TTC549 (cell line): ENCODE data around the gene SPIRE1.
"Not testable (repeated sequence)": the region's sequence is repeated elsewhere in the genome, so short reads cannot be mapped to it uniquely, and the experiment has no call there.

Source experiments
- FAIRE-seq: peaks from 2 replicates; lab custom pipeline; 2012; peaks lifted over from hg19 to GRCh38; lab: Jason Lieb, UNC

Gene SPIRE1

DNA sequence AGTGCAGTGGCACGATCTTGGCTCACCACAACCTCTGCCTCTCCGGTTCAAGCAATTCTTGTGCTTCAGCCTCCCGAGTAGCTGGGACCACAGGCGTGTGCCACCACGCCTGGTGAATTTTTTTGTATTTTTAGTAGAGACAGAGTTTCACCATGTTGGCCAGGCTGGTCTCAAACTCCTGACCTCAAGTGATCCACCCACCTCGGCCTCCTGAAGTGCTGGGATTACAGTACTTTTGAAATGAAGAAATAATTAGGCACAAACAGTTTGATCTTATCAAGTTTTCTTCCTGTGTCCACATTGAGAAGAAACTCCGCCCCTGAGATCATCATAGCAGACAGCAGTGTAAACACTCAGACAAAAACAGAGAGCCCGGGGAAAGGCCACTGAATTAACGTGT is 247.2 kb downstream of the SPIRE1 start:
- FAIRE-seq = not testable (repeated sequence)

DNA sequence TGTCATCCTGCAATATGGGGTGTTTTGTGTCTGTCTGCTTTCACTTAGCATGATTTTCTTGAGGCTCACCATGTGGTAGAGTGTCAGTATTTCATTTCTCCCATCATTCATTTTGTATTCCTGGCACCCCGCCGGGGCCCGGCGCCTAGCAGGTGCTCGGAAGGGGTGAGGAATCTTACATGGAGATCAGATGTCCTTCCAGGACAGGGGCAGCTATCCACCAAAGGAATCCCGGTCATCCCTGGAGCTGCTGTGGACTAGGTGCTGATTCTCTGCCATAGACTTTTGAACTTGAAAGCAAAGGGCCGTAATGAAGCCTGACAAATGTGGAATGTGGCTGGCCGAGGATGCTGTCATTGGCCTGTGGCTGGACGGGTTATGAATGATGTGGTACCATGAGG is 247.8 kb downstream of the SPIRE1 start:
- FAIRE-seq = no peak

GRCh38 chr18:12409469-12409868 is 248.4 kb downstream of the SPIRE1 start:
- FAIRE-seq = no peak

GRCh38 chr18:12408247-12408869 is 249.5 kb downstream of the SPIRE1 start:
- FAIRE-seq = no peak

GRCh38 chr18:12406371-12407111 is 251.4 kb downstream of the SPIRE1 start:
- no peak for FAIRE-seq

- no peak for FAIRE-seq
Observed at GRCh38 chr18:12405066-12405465, 252.8 kb downstream of the SPIRE1 start.

DNA sequence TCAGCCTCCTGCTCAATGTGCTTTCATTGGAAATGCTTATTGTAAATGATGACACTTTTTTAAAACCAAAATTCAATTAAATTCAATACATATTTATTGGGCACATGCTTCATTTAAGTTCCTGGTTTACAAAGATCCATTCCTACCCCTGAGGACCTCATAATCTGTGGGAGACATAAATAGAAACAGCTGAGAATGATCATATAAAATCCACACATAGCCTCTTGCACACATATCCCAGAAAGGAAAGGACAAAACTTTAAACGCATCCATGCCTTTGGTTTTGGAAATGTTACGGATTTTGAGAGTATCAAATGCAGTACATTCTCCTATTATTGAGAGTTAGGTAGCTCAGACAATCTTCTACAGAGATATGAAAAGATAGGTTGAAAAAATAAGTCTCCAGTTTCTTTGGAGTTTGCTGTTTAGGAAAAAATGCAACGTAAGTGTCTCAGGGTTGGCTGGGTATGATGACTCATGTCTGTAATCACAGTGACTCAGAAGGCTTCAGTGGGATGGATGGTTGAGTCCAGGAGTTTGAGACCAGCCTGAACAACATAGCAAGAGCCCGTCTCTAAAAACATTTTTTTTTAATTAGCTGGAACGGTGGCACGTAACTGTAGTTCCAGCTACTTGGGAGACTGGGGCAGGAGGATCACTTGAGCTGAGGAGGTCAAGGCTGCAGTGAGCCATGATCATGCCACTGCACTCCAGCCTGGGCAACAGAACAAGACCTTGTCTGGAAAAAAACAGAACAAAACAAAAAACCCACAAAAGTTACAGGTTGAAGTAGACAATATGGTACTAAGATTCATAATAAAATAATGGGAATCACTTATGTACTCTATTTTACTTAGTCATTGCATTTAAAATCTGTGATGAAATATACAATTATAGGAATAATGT is 254.1 kb downstream of the SPIRE1 start:
- FAIRE-seq = no peak

DNA sequence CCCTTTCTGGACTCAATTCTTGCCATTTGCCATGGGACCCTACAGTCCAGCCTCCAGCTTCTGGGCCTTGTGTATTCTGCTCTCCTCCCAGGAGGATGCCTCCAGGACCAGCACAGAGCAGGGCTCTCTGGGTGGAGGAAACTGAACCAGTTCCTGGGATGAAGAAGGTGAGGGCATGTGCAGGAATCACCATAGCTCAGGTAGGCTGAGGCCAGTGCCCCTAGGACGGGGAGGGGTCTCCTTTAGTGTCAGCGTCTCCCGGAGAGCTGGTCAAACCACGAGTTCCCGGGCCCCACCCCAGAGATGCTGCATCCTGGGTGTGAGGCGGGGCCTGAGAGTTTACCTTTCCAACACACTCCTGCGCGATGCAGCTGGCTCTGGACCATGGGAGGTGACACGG is 256.0 kb downstream of the SPIRE1 start:
- FAIRE-seq = no peak

DNA sequence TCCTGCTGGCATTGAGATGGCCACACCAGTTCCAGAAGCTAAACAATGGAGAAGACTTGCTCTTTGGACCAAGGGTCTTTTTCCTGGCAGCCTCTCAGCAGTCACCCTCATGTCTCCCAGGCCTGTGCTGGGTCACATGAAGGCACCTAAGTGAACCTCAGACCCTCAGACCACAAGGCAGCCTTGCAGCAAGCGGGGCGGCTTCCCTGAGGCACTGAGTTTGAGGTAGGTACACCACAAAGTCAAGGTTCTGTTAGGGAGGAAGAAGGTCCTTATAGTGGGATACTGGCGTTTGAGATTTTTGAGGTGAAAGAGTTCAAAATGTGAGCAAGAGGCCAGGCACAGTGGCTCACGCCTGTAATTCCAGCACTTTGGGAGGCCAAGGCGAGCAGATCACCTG is 258.7 kb downstream of the SPIRE1 start:
- no peak for FAIRE-seq

DNA sequence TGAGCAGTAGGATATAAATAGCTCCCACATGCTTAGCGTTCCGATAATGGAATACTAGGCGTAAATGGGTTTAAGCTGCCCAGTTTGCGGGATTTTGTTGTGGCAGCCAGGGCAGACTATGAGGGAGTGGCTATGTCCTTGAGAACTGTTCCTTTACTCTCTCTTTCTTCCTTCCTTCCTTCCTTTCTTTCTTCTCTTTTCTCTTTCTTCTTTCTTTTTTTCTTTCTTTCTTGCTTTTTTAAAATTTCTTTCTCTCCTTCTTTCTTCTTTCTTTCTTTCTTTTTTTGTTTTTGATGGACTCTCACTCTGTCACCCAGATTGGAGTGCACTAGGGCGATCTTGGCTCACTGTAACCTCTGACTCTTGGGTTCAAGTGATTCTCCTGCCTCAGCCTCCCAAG is 259.3 kb downstream of the SPIRE1 start:
- FAIRE-seq = no peak

DNA sequence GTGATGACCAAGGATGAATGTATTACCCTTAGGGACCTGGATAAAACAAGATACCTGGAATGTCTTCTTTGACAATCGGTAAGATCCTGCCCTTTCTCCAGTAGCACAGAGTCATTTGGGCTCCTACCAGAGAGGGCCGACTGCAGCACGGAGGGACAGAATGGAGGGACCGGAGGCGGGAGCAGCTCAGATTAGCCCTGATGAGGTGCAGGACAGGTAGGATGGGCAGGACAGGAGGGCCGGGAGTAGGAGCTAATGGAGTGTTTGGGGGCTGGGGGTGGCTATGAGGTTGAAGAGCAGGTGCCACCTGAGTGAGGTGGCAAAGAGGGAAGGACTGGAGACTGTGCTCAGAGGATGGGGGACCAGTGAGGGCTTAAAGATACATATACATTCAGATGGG is 260.1 kb downstream of the SPIRE1 start:
- no peak for FAIRE-seq

DNA sequence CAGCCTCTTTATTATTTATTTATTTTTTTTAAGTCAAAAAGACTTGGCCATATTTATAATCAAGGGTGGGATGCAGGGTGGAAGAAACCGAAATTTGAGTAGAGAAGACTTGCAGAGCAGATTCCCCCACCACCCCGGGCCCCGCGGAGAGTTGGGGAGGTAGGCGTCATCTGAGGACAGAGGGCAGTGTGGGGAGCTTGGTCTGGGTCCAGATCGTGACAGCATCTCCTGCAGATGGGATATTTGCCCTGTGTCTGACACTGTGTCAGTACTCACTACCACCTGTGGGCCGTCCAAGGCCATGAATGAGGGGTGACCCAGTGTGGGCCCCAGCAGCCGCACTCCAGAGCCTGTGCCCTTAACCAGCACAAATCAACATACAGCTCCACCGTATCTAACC is 260.7 kb downstream of the SPIRE1 start:
- FAIRE-seq = no peak
